ENCODE results near the gene CEP170B.
"Not testable (repeated sequence)": the region's sequence is repeated elsewhere in the genome, so short reads cannot be mapped to it uniquely, and the experiment has no call there.

The CEP170B gene

DNA sequence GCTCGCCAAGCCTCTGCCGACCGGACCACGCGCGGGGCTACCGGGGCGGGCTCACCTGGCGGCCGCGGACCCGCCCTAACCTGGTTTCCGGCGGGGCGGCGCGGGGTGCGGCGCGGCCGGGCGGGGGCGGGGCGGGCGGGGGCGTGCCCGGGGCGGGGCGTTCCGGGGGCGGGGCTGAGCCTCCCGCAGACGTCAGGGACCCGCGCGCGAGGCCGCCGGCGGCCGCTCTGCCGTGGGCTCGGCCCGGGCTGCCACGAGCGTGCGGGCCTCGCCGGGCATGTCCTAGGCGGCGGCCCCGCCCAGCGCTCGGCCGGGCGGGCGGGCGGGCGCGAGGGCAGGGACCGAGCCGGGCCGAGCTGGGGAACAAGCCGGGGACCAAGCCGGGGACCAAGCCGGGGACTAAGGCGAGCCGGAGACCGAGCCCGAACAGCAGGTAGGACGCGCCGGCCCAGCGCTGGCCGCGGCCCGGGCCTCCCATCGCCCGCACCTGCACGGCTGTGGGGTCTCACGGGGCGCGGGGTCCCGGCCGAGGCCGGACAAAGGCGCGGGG is at the start of gene CEP170B:
Gene CEP170B (plus strand): TSS at position 188 of the 550 bp plus-strand sequence. CDS start 3,183 bp downstream, outside the sequence.
- DNase-seq: peak; percentile 33

DNA sequence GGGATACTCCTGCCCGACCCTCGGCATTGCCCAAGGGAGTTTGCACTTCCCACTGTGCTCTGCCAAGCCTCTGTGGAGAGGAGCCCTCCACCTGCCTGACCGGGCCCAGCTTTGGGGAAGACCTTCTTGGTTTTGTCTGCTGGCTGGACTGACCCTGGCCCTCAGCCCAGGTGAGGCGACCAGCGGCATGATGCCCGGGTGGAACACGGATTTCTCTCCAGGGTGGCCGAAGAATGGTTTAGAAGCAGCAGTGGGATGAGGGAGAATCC is 48.5 kb upstream of the CEP170B start:
- DNase-seq: no peak

DNA sequence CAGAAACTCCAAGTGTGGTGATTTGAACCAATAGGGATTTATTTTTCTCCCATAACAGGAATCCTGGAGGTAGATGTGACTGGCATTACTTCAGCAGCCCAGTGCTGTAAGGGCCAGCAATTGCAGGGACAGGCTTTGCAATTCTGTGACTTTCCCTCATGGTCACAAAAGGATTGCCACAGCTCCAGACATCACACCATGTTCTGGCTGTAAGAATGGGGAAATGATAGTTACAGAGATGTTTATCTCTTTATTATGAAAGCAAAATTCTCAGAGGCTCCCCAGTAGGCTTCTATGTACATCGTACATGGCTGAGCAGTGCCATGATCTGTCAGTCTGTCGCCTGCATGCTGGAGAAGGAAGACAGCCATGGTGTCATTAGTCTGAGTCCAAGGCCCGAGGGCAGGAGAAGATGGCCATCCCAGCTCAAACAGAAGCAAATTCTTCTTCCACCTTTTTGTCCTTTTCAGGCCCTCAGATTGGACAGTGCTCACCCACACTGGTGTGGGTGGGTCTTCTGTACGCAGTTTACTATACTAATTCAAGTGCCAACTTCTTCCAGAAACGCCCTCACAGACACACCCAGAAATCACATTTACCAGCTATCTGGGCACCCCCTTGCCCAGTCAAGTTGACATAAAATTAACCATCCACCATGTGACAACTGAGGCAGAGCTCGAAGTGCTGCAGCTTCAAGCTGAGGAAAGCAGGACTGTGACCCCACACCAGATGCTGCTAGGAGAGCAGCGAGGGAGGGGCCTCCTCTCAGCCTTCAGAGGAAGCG is 46.9 kb upstream of the CEP170B start:
- no peak for DNase-seq

DNA sequence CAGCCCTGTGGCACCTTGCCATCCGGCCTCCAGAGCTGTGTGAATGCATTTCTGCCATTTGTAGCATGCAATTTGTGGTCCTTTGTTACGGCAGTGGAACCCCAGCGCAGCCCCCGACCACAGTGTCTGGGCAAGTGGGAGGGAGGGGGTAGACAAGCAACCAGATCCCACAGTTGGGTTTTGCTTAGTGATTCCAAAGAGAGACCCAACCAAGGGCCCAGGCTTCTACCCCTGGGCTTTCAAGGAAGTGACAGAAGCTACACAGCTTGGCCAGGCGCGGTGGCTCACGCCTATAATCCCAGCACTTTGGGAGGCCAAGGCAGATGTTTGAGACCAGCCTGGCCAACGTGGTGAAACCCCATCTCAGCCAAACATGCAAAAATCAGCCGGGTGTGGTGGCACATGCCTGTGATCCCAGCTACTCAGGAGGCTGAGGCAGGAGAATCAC is 46.3 kb upstream of the CEP170B start:
- DNase-seq: no peak

DNA sequence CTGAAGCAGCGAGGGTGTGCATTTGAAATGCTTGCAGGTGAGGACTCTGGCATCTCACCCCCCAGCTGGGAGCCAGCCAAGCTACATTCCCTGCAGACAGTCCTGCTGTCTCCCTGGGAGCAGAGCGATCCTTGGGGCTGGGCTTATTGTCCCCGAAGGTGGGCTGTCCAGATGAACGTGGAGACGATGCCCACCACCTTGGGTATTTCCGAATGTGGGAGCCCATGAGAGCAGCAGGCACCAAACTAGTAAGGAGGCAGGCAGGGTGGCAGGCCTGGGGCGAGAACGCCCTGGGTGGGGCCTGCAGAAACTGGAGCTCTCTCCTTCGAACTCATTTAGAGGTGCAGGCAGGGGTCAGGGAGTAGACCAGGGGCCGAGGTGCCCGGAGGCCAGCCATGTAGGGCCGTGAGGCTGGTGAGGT is 45.7 kb upstream of the CEP170B start:
- no peak for DNase-seq

DNA sequence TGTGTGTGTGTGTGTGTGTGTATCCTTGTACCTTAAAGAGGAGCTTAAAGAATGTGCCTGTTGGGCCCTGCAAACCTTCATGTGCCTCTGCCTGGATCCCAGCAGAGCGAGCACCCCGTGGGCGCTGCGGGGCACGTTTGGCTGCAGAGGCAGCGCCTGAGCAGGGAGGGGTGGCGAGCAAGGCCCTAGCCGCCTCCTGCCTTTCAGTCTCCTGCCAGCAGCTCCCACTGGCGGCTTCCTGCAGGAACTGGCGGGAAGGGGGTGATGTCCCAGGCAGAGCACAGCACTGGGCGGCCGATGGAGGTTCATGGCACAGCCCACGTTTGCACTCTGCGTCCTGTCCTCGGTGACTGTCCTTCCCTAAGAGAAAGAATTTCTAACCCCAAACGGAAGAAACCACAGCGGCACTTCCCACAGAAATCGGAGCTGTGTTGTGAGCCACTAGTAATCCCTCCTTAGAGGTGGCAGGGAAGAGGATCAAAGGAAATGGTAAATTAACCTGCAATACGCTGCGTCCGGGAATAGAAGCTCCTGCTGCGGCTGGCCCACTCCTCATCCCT is 44.3 kb upstream of the CEP170B start:
- peak; percentile 56 for DNase-seq

DNA sequence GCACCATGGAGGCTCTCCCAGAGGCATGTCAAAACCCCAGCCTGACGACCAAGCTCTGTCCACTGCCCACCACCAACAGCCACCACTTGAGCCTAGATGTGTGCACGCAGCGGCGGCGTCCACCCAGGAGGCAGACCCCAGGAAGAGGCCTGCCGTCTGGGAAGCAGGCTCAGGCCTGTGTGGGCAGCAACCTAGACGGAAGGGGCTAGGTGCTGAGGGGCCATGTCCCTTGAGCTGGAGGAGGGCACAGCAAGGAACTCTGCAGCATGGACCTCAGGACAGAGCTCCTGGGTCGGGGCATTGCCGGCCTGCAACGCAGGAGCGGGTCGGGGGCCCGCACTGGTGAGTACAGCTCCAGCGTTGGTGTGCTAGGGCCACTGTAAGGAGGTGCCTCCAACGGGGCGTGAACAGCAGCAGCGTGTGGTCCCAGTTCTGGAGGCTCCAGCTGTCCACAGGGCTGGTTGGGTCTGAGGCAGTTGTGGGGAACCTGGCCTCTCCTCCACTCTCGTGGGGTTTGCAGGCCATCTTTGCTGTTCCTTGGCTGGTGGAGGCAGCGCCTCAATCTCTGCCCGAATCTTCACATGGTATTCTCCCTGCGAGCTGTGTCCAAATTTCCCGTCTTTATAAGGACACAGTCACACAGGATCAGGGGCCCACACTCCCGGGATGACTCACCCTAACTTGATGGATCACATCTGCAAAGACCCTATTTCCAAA is 43.7 kb upstream of the CEP170B start:
- no peak for DNase-seq

DNA sequence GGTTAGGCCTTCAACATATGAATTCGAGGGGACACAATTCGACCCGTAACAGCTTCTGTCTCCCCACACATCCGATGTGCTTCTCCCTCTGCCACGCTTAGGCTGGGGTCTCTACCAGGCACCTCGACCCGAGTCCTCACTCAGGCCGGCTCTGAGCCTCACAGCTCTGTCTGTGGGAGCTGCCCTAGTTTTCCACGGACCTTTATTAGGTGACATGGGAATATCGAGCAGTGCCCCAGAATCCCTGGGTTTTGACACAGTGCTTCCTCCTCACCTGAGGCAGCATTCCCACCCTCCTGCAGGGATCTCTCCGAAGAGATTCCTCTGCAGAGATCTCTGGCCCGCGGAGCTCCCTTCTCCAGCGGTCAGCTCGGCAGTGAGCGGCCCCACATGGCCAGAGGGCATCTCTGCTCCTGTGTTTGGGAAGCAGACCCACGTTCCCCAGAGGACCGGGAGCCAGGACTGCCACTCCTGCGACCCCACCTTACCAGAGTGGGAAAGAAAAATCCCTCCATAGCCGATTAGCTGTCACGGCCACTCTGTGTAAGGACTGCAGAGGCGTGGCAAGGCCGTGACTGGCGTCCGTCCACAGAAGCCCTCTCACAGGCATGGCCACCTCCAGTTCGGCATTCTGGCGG is 43.0 kb upstream of the CEP170B start:
- no peak for DNase-seq

DNA sequence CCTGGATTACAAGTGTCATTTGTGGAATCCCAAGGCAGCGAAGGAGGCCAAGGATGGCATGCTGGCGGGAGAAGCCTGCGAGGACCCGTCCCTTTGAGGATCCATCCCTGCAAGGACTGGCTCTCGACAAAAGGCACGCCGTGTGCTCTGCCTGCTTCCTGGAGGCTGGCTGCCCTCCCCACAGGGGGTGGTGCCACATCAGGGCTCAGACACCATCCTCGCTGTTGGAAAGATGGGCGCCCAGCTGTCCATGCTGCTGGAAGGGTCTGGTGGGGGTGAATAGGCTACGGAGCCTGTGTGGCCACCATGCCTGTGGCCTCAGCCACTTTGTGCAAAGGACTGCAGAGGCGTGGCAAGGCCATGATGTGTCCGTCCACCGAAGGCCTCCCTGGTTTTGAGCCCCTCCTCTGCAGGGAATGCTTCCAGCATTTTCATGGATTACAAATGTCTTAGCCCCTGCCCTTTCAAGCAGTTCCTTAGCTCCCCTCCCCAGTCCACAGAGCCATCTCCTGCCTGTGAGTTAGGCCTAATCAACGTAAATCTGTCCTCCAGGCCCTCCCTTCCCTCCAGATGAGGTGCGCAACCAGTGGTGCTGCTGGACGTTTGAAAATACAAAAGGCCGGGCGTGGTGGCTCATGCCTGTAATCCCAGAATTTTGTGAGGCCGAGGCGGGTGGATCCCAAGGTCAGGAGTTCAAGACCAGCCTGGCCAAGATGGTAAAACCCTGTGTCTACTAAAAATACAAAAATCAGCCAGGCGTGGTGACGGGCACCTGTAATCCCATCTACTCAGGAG is 42.0 kb upstream of the CEP170B start:
- DNase-seq: no peak

DNA sequence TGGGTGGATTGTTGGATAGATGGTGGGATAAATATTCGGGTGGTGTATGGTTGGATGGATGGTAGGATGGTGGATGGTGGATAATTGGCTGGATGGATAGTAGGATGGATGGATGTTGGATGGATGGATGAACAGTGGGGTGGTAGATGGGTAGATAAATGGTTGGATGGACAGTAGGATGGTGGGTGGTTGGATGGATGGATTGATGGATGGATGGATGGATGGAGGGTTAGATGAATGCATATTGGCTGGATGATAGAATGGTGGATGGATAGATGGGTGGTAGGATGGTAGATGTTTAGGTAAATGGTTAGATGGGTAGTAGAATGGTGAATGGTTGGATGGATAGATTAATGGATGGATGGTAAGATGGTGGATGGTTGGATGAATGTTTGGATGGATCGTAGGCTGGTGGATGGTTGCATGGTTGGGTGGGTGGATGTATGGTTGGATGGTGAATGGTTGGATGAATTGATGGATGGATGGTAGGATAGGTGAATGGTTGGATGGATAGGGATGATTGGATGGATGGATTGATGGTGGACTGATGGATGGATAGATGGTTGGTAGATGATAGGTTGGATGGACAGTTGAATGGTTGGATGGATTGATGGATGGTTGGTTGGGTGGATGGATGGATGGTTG is 40.6 kb upstream of the CEP170B start:
- no peak for DNase-seq

DNA sequence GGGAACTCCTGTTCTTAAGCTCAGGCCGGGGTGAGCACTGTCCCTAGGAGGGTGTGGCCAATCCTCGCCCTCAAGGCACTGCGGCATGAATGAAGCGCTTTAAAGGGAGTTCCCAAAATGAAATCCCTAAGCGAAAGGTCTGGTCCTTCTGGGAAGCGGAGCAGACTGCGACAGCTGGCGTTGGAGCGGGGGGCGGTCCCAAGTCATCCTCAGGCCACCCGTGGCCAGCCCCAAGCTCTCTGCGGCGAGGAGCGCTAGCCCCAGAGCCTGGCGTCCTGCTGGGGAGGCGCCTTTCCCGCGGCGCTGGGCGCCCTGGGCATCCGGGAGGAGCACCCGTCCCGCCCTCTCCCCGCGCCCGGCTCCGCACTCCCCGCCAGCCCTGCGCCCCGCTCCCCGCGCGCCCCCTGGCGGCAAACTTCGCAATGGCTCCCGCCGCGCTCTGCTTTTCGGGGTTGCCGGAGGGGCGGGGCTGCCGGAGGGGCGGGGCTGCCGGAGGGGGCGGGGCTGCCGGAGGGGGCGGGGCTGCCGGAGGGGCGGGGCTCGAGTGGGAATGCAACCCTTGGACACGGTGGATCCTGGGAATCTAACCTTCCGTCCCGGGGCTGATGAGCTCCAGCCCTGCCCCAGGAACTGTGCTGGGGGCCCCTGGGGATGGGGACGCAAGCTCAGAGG is 38.7 kb upstream of the CEP170B start:
- peak; percentile 49 for DNase-seq

DNA sequence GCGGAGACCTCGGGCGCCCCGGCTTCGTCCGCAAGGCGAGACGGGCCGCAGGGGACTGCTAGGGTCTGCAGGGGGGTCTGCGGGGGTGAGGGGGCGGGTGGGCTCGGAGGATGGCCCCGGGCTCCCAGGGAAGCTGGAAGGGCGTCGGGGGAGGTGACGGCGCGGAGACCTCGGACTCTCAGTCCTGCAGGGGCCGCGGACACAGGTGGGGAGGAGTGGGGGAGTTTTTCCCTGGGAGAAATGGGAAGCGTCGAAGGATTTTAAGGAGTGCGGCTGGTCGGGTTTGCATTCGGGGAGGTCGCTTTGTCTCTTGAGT is 38.2 kb upstream of the CEP170B start:
- DNase-seq: no peak

DNA sequence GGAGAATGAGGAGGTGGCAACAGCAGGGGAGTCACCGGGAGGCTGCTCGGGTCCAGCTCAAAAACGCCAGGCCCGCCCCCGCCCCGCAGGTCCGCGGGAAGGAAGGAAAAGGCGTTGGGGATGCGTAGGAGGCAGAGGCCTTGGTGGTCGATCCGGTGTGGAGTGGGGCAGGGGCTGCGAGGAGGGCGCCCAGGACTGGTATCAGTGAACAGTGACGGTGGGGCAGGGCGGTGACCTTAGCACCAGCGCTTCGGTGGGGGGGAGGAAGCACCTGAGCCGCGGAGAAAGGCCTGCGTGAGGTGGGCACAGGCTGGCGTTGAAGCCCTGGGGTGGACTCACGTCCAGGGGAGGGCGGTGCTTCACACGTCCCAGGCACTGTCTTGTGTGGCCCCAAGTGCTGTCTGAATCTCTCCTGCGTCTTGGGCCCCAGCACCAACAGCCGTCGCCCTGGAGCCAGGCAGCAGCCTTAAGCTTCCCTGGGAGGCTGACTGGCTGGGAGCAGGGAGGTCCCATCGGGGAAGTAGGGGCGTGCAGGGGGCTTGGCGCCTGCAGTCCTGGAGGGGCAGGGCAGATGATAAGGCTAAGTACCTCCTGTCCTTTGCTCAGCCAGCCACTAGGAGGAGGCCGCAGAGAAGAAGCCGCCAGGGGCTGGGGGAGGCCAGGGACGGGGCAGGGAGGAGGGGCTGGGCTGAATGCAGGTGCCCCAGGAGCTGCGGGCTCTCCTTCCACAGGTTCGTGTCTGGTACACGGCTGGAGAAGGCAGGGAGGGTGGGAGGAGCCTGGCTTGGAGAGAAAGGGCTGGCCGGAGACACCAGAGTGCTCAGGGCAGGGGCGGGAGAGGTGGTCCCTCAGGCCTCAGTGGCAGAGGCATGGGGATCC is 37.7 kb upstream of the CEP170B start:
- peak; percentile 39 for DNase-seq

DNA sequence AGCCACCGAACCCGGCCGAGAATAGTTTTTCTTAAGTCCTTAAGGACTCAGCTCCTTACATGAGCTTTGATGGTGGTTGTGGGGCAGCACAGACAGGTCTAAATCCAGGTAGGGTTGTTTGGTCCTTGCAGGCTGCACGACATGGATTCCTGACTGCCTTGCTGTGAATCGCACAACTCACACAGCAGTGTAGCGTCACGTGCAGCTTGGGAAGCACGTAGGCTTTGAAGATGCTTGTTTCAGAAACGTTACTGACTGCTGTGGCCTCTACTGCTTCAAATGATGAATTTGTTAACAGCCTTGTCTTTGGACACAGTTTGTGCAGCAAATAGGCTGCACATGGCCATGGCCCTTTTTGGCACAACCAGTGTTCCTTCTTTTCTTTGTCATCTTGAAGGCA is 34.3 kb upstream of the CEP170B start:
- DNase-seq: no peak

DNA sequence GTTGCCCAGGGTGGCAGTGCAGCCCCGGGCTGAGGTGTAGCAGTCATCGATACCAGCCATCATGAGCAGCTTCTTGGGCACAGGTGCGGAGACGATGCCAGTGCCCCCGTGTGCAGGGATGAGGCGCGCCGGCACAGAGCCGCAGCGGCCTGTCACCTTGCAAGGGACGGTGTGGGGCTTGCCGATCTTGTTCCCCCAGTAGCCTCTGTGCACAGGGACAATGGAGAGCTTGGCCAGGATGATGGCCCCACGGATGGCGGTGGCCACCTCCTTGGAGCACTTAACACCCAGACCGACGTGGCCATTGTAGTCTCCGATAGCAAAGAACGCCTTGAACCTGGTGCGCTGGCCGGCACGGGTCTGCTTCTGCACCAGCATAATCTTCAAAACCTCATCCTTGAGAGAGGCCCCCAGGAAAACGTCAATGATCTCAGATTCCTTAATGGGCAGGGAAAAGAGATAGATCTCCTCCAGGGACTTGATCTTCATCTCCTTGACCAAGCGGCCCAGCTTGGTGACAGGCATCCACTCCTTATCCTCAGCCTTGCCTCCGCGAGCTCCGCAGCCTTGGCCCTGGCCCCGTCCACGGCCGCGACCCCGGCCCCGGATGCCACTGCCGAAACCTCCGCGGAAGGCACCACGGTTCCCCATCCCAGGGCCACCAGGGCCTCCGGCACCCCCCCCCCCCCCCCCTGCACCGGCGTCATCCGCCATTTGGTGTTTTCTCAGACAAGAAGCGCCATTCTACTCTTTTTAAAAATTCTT is 28.7 kb upstream of the CEP170B start:
- DNase-seq: not testable (repeated sequence)

DNA sequence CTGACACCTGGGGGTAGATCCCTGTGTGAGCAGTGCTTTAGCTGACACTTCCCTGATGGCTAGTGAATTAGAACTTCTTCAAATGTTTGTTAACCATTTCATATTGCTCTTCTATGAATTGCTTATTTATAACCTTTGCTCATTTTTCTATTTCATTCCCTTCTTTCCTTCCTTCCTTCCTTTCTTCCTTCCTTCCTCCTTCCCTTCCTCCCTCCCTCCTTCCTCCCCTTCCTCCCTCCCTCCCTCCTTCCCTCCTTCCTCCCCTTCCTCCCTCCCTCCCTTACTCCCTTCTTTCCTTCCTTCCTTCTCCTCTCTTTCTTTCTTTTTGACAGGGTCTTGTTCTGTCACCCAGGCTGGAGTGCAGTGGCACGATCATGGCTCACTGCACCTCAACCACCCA is 23.3 kb upstream of the CEP170B start:
- no peak for DNase-seq

DNA sequence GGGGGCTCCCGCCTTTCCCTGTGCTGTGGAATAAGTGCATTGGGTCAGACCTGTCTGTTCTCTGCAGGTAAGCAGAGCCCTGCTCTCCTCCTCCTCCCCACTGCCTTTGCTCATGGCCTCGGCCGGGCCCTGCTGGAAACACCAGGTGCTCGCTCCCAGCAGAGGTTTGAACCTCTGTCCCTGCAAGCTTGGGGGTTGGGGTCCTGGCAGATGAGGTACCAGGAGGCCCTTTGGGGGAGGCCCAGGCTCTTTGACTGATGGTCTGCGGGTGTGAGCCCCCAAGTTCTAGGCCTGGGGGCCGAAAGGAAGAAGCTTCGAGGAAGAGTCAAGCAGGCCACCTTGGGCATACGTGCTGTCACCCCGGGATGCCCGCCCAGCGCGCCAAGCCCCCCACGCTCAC is 22.1 kb upstream of the CEP170B start:
- DNase-seq: no peak

DNA sequence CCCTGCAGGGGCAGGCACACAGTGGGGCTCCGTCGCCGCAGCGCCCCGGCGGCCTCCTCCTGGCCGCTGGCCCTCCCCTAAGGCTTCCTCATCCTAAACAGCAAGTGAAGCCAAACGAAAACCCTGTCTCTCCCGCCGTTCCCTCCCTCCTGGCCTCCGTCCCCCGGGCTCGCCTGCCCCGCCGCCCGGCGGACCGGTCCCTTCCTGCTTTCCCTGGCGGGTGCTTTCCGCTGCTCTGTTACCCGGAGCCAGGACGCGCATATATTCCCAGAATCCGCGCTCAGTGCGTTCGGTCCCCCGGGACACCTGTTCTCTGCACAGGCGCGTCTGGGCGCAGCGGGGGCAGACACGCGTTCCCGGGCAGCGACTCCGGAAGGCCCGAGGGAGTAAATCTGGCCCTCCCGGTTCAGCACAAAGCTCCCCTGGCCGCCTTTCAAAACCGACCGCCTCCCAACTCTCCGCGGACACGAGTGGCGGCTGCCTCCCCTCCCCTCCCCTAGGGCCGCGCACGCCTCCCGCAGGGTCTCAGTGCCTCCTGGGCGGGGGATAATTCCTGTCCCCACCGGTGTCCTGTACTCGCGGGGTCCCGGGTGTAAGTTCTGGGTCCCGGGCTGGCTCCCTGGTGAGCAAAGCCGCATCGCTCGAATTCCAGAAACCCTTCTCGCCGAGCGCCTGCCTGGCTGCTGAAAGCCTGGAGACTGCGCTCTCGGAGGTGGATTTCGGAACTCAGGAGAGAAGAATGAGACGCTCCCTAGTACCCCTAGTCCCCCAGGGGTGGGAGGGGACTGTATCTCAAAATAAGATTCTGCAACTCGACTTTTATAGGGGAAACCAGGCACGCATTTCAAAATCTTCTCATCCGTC is 21.4 kb upstream of the CEP170B start:
- DNase-seq: no peak

Data from NCI-H510A (cell line).